Endothelial cell of umbilical vein (primary cell): Measurements from ENCODE around the gene ZFHX2.

ENCODE experiments used
- JUN ChIP-seq: IDR thresholded peaks from 2 replicates; pipeline ENCODE4 v1.6.1; 2011; ENCODE audit warnings: borderline replicate concordance, low read depth; ENCODE audit not compliant: insufficient read length, insufficient read depth
- POLR2A ChIP-seq: IDR thresholded peaks from 2 replicates; pipeline ENCODE4 v1.6.1; 2012; ENCODE audit warnings: low read depth, mild to moderate bottlenecking, control low read depth, low read length
- POLR2AphosphoS5 ChIP-seq: IDR thresholded peaks from 2 replicates; pipeline ENCODE4 v1.6.1; 2012; ENCODE audit warnings: low read depth, mild to moderate bottlenecking, control low read depth, low read length, moderate library complexity; ENCODE audit not compliant: insufficient read depth
- TF ChIP-seq, protein P1 (sequence below), 2 donors: IDR thresholded peaks; 1 replicate in 1 of 2; 2 replicates in 1 of 2; pipeline ENCODE4 v1.5.1; 2011; ENCODE audit warnings: low read length in 2 of 2, mild to moderate bottlenecking in 2 of 2, moderate library complexity in 2 of 2, control low read depth in 1 of 2, inconsistent platforms in 1 of 2, low read depth in 1 of 2; ENCODE audit not compliant: insufficient read depth in 1 of 2; ENCODE audit errors: extremely low read depth in 1 of 2

DNA sequence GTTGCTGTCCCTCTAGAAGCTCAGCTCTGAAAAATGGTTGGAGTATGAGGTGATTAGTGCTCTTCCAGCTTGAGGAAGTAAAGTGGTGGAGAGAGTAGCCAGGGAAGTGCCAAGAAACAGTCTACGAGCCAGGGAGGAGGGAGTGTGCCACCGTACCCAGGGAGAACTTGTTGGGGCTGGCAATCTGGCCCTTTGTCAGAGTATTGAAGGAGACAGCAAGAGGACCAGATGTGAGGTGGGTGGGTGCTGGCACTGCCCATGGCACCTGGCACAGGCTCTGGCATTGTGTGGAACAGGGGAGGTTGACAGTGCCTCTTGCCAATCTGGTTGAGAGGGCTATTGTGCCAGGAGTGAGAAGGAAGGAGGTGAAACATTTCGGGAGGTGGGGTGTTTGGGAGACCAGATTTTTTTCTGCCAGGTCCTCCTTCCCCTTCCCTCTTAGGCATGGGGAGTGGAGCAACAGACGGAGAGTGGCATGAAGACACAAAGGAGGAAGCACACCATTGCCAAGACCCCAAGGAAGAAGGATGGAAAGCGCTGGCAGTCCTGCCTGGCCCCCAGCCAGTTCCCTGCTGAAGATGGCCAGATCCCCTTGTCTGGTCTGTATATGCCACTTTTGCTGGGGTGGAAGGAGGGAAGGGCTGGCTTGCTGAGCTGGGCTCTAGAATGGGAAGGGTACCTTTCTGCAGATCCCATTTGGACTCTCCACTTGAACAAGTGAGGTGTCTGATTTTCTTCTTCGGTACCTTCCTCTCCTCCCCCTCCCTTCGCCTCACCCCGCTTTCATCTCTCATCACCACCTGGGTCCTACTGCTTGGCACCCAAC, 37.5 kb downstream of the ZFHX2 start:
- TF ChIP-seq, protein P1, sequence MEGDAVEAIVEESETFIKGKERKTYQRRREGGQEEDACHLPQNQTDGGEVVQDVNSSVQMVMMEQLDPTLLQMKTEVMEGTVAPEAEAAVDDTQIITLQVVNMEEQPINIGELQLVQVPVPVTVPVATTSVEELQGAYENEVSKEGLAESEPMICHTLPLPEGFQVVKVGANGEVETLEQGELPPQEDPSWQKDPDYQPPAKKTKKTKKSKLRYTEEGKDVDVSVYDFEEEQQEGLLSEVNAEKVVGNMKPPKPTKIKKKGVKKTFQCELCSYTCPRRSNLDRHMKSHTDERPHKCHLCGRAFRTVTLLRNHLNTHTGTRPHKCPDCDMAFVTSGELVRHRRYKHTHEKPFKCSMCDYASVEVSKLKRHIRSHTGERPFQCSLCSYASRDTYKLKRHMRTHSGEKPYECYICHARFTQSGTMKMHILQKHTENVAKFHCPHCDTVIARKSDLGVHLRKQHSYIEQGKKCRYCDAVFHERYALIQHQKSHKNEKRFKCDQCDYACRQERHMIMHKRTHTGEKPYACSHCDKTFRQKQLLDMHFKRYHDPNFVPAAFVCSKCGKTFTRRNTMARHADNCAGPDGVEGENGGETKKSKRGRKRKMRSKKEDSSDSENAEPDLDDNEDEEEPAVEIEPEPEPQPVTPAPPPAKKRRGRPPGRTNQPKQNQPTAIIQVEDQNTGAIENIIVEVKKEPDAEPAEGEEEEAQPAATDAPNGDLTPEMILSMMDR (IDR thresholded peaks at IDR 0.05; ENCODE audit: extremely low read depth in 1 of 2, insufficient read depth in 1 of 2, low read depth in 1 of 2, low read length in 2 of 2): no peak
- TF ChIP-seq POLR2A (no peak), POLR2AphosphoS5 (no peak), JUN (no peak)
